GM18909 (cell line): Measurements from ENCODE around the gene FASTK.

Experiments
- ATAC-seq: cut with Tn5 transposase; IDR thresholded peaks from one replicate; pipeline ENCODE4 v1.9.1; 2021; ENCODE audit warnings: mild to moderate bottlenecking; ENCODE audit not compliant: unreplicated experiment, poor library complexity

Gene FASTK, protein sequence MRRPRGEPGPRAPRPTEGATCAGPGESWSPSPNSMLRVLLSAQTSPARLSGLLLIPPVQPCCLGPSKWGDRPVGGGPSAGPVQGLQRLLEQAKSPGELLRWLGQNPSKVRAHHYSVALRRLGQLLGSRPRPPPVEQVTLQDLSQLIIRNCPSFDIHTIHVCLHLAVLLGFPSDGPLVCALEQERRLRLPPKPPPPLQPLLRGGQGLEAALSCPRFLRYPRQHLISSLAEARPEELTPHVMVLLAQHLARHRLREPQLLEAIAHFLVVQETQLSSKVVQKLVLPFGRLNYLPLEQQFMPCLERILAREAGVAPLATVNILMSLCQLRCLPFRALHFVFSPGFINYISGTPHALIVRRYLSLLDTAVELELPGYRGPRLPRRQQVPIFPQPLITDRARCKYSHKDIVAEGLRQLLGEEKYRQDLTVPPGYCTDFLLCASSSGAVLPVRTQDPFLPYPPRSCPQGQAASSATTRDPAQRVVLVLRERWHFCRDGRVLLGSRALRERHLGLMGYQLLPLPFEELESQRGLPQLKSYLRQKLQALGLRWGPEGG

DNA sequence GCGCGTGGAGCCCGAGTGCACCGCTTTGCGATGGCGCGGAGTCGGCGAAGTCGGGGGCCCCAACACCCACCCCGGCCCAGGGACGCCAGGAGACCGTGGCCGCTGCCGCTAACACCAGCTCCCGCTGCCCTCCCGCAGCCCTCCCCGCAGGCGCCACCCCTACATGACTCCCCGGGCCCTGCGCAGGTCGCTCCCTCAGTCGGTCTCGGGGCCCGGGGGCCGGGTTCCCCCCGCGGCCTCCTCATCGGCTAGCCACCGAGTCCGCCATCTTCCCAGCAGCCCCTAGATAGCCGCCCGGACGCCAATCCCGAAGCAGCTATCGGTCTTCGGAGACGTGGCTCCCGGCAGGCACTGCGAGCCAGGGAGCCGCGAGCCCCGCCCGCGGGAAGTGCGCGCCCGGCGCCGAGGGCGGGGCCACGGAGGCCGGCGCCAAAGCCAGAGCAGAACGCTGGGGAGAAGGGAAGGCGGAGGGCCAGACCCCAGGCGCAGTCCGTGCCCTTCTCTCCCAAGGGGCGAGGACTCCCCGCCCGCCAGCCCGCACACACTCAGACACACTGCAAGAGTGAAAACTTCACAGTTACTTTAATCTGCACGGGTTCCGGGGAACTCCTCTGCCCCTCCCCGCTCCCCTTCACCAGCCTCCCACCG lies at the start of gene FASTK:
Gene FASTK, minus strand, starts transcription at position 288 of the 648 bp plus-strand sequence. Its CDS starts 43 bp downstream, at position 245.
- peak; percentile 77 for ATAC-seq

DNA sequence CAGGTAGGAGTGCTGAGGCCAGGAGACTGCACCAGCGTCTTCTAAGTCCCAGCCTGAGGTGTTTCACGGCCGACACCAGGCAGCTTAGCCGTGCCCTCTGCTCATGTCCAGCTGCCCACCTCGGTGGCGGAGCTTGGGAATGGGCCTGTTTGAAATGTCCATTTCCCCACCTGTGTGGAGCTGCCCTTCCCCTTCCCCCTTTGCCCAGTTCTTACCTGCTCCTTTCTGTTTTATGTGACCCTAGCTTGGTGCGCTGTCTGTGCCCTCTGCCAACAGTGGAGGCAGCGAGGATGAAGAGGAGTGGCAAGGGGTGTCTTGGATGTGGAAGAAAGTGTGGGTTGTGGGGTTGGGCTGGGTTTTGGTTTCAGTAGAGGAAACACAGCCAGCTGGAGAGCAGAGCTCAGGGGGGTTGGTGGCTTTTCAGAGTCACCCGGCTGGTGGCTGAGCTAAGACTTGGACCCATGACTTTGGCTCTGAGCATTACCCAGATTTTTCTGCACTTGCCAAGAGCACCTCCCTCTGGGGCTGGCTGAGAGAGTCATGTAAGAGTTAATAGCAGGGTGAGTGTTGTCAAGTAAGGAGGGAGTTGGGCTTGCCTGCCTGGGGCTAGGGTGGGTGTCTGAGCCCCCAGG lies 49.5 kb upstream of the FASTK start:
- no peak for ATAC-seq

DNA sequence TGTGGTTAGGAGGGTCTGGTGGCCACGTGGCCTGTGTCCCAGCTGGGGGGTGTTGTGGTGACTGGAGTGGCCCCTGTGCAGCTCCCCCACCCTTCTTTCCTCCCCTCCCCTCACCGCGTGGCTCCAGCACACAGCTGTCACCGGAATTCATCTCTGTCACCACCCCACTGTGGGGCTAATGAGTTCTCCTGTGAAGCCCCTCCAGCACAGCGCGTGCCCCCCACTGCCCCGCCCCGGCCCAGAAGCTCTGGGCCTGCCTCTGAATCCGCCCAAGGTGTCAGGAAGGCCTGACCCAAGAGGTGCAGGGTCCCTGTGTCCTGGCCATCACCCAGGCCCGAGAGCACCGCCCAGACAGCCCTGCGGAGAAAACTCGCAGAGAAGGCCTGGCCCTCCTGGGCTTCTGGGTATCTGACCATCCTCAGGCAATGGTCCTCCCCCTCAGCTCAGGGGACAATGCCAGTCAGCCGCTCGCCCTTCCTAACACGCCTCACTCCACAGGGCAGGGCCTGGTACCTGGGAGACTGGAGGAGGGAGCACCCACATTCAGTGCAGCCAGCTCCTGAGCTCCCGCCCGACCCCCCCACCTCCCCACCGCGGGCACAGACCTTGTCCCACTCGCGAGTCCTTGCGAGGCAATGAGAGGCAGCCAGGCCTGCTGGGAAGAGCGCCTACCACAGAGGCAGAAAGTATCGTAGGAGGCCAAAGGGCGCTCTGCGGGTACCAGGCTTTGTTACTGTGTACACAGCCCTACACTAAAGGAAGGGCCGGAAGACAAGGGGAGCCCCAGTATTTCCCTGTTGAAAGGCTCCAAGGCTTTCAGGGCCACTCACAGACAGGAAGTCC lies 48.7 kb upstream of the FASTK start:
- ATAC-seq: no peak

DNA sequence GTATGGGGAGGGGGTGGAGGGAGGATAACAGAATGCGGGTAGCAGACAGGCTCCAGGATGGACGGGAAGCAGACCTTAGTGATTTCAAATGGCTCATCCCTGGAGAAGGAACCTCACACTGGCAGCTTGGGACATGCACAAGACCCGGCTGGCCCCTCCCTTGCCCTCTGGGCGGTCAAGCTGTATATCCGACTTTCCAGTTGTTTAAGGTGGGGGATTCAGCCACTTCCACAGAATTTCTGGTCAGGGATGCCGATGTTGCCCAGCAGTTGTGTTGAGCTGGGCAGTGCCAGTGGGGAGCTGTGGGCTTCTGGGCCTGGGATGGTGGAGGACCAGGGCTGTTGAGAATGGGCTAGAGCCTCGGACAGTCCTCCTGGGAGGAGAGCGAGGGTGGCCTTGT lies 48.1 kb upstream of the FASTK start:
- ATAC-seq: no peak

DNA sequence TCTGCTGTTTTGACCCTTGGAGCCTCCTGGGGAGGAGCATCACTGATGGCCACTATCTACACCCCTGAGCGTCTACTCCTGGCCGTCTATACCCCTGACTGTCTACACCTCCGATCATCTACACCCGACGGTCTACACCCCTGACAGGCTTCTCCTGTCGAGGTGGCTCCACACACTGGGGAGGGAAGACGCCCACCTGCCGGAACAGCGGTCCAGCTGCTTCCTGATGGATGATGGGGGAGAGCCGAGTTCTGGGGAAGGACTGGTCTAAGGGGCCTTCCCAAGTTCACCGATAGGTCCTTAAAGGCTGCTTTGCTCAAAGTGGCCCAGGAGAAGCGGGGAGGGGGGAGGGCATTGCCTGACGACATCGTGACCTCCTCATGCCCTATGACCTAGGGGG lies 47.5 kb upstream of the FASTK start:
- no peak for ATAC-seq

DNA sequence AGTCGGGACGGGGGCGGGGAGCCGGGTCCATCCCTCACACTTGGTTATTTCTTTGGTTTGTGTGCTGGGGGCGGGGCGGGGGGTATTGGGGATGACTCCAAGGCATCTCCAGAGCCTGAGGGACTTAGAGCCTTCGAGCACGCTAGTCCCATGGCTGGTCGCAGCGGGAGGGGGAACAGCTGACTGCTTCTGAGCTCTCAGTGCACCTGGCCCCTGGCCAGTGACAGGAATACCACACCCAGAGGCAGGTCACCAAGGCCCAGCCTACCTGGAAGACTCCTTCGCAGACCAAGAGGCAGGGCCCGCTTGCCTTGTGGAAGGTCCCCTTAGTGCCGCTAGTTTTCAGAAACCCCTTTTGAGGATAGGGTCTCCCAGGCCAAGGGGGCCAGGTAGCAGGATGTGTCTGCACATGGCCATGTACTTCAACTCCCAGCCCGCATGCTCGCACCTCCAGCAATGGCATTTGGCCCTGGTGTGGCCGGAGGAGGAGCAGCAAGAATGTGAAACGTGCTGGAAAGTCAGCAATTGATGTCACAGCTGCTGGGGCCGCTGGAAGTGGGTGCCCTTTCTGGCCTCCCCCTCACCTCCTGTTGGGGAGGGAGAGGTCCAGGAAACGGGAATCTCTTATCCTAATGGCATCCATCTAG lies 46.0 kb upstream of the FASTK start:
- ATAC-seq: no peak

DNA sequence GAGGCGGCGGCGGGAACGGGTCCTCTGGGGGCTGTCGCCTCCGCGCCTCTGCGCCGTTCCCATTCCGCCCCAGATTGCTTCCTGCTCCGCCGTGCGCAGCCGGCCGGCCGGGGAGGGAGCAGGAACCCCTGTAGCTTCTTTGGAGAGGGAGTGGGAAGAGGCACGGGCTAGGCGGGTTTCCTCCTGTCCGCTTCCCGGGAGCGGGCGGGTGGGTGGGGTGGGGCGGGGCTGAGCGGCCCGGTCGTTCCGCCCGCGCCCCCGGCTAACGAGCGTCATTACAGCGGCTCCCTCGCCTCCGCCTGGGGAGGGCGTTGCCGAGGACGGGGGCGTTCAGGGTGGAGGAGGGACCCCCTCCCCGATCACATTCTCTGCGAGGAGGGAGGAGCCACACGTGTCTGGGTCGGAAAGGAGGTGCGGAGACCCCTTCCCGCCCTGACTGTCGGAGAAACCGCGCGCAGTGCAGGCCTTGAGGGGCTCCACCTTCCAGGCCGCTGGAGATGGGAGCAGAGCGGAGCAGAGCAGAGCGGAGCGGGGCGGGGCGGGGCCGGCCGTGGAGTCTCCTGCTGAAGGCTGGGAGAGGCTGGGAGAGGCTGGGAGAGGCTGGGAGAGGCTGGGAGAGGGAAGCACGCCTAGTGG lies 45.4 kb upstream of the FASTK start:
- ATAC-seq: no peak

DNA sequence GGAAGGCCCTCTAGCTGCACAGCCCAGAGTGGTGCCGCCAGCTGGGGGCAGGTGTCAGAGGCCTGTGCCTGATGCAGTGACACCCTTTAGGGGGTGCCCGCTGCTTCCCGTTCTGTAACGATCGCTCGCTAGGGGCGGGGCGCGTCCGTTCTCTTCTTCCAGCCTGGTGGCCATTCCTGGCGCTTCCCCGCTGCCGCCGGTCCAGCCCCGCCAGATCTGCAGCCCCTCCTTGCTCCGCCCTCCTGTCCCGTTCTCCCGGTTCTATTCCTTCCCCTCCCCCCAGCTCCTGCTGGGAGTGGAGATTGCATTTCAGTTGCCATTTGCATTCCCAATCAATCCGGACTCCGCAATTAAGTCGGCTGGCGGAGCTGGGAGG lies 44.8 kb upstream of the FASTK start:
- ATAC-seq: no peak

DNA sequence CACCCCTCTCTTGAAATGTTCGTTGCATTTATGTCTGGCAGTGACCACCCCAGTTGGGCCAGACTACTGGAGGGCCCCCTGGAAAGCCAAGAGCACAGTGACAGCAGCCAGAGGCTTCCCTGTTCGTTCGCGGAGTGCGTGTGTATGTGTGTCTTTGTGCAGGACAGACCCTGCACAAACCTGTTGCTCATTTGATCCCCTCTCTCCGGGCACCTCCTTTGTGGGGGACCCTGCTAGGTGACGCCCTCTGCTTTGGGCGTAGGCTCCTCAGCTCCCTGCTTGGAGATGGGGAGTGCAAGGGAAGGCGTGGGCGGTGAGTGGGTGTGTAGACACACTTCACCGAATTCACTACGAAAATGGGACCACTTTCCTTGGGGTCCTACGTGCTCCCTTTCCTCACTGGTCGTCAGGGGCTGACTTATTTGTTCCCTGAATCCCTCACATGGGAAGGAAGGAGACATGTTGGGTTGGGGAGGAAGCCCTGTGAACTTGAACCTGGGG lies 44.3 kb upstream of the FASTK start:
- ATAC-seq: no peak

DNA sequence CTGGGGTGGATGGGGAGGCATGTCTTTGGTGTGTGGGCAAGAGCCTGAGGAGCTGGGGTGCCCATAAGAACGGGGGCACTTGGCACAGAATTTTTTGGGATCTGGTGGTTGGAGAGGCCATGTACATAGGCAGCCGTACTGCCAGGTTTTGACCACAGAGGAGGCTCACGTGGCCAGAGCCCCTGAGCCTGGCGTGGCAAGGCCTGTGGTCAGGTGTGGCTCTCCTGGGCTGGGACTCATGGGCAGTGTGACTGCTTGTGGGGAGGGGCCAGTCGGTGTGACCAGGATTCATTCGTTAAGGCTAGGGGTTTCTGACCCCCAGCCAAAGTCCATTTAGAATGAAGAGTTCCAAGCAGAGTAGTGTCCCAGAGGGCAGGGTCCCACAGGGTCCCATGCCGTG lies 43.9 kb upstream of the FASTK start:
- ATAC-seq: no peak

DNA sequence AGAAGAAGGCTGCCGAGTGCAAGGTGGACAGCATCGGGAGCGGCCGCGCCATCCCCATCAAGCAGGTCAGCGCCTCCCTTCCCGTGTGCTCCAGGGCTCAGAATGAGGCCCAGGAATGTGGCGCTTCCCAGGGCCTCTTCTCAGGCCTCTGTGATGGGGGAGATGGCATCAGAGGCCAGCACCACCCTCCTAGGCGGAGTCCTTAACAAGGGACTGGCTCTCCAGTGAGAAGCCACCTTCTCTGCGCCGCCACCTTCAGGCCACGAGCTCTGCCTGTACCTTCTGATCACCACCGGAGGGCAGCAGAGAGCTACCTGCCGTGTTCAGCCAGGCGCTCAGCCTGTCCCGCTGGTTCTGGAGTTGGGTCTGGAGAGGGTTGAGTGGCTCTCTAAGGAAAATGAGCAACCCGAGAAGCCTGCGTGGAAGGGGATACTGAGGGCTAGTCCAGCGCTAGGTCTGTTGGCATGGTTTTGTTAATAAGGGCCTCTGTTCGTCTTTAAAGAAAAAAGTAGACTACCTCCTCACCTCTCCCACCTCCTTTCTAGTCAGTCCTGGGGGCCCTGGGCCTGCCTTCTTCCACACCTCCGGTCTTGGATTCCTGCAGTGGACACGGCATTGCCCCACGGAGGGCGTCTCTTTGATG lies 43.3 kb upstream of the FASTK start:
- ATAC-seq: peak; percentile 85

DNA sequence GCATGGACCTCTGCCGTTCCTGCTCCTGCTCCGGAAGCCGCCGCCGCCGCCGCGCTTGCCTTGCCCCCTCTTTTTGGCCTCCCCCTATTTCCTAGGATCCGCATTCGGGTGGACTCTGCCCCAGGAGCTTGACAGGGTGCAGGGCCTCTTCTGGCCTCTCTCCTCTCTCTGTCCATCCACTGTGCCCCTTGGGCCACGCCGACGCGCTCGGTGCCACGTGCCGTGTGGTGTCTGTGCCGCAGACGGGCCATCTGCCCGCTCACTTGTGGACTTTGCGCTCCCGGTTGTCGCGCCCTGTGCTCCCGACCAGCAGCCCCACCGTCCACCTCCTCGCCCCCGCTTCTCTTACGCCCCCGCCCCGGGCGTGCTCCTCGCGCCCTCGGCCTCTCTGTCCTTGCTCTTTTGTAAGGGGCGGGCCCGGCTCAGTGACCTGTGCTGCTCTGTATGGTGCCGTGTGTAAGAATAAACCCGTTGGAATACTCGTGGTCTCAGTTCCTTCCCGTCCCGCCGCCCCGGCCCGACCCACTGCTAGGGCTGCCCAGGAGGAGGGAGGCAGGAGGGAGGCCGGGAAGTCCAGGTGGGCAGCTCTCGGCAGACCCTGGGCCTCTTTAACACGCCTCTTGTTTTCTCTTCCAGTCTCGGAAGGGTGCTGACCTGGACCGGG lies 42.7 kb upstream of the FASTK start:
- no peak for ATAC-seq

DNA sequence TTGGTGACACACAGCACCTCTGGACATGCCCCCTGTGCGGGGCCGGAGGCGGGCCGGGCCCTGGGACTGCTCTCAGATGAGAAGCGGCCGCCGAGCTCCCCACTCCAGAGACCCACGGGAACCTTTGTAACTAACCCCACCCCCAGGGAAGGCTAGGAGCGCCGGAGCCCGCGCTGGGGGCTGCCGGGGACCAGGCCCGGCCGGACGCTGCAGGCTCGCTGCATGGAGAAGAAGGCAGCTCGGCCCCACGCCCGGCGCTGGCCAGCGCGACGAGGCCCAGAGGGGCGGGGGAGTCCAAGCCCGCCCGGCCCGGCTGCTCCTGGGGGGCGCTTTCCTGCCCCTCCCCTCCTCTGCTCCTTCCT lies 42.2 kb upstream of the FASTK start:
- ATAC-seq: no peak

DNA sequence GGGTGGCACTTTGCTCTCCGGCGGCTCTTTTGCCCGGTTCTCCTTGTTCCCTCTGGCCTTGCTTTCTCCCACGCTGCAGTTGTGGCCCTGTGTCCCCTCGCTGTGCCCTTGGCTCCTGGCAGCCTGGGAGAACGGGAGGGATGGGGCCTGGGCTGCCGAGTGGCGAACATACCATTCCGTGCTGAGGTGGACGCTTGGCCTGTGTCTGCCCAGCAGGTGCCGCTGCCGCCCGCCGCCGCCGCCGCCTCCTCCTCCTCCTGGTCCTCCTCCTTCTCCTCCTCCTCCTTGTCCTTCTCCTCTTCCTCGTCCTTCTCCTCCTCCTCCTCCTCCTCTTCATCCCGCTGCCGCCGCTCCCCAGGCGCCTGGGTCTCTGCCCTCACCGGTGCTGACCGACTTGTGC lies 41.7 kb upstream of the FASTK start:
- no peak for ATAC-seq

DNA sequence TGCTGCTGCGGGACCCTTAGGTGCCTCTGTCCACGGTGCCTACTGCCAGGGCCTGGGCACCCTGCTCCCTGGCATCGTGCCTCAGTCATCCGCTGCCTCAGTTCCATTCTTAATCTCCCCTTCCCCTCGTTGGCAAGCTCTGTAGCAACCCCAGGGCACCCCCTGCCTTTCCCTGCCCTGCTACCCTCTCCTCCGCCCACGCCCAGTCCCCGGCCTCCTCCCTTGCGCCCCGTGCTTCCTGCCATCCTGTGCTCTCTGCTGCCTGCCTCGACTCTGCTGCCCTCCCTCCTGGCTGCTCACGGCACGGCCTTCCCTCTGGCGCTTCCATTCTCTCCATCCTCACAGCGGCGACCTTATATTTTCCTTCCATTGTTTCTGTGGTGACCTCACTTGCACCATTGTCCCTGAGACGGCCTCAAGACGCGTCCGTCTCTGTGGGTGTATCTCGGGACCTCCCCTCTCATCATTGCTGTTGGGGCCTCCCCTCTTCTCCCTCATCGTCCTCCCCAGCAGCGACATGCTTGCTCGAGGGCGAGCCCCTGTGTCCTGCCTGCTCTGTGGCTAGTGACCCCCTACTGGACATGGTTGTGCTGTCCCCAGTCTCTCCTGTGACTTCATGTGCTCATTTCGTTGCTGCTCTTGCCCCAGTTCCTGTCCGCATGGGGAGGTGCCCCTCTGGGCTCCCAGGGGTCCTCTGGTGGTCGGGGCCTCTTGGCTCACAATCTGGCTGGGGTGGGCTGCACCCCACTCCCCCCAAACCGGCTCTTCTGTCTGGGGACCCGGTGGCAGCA lies 41.0 kb upstream of the FASTK start:
- ATAC-seq: no peak

DNA sequence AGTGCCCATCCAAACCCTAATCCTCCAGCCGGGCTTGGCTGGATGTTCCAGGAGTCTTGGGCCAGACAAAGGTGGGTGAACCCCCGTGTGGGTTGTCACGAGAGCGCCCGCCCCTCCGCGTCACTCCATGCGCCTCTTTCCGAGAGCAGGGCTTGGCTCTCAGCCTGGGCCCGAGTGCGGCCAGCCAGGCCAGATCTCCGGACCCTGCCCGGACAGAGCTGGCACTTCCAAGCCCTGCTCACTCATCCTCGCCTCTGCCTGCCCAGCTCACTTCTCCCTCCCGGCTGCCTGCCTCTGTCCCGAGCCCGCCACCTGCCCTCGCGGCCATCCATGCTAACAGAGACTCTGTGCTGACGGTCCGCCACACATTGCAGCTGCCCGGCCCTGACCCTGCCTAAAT lies 40.3 kb upstream of the FASTK start:
- no peak for ATAC-seq

DNA sequence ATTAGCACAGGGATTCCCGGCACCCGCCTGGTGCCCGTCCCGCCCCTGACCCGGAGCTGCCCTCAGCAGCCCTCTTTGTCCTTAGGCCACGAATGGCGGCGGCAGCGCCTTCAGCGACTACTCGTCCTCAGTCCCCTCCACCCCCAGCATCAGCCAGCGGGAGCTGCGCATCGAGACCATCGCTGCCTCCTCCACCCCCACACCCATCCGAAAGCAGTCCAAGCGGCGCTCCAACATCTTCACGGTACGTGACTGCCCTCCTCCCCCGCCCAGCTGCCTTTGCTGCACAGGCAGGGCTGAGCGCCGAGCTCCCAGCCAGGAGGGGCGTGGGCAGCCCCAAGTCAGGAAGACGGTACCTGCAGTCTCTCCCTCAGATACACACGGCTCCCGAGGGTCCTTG lies 39.3 kb upstream of the FASTK start:
- no peak for ATAC-seq

DNA sequence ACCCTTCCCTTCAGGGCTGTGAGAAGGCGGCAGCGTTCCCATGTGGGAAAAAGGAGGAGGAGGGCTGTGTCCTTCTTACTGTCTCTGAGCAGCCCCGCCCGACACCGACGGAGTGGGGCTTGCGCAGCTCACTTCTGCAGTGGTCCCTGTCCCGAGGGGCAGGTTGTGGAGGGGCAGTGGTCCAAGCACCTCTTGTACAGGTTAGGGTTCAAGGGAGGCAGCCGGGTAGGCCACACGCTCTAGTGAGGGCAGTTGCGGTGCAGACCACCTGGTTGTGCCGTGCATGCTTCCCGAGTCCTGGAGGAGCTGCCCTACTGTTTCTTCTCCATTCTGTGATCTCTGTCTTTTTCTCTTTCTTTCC lies 38.4 kb upstream of the FASTK start:
- no peak for ATAC-seq
